ENCODE results near the gene TFEB. TPM values are rescaled to one million over a fixed set of nuclear protein-coding genes. Genes with fewer than 3 reads are reported as not detected.
A peak's percentile ranks its signal among the peaks of the same experiment; 100 is the strongest.

The TFEB gene
- total and polyA plus RNA-seq, 10 of the 15 experiments (the other 5 are each of a cell fraction or from before 2014, with no cell fraction given), result 0.84 to 108 (median 60.8) TPM

GRCh38 chr6:41682056-41682477 lies 53.3 kb downstream of the TFEB start (continued):
- TF ChIP-seq EGR1 (IDR thresholded peaks at IDR 0.05; ENCODE audit: borderline replicate concordance in 1 of 2, low read depth in 2 of 2, low read length in 2 of 2) (no peak), ZNF592 (IDR thresholded peaks at IDR 0.05) (no peak), POLR2AphosphoS2 (IDR thresholded peaks at IDR 0.05; ENCODE audit: low read depth, low read length) (peak; percentile 38; the same call in 1 of the 2 replicates), NFYB (IDR thresholded peaks at IDR 0.05; ENCODE audit: insufficient read depth, low read depth, low read length) (no peak), E2F4 (IDR thresholded peaks at IDR 0.05; ENCODE audit: low read depth, low read length) (no peak), USF1 (IDR thresholded peaks at IDR 0.05; ENCODE audit: borderline replicate concordance, extremely low read length, insufficient read depth, low read depth, low read length) (no peak), NFYA (IDR thresholded peaks at IDR 0.05; ENCODE audit: borderline replicate concordance, low read depth, low read length) (no peak), BACH1 (IDR thresholded peaks at IDR 0.05; ENCODE audit: borderline replicate concordance) (no peak), PRDM15 (CRISPR knock-in tag; IDR thresholded peaks at IDR 0.05) (no peak), CEBPB (IDR thresholded peaks at IDR 0.05; ENCODE audit: borderline replicate concordance in 1 of 2, low read depth in 2 of 2, low read length in 2 of 2) (no peak), MAX (IDR thresholded peaks at IDR 0.05; ENCODE audit: low read depth, low read length) (no peak), SREBF2 (IDR thresholded peaks at IDR 0.05; ENCODE audit: low read length) (no peak), IRF4 (IDR thresholded peaks at IDR 0.05; ENCODE audit: low read depth, low read length) (no peak), ZNF217 (IDR thresholded peaks at IDR 0.05) (no peak), TCF3 (IDR thresholded peaks at IDR 0.05; ENCODE audit: borderline replicate concordance, insufficient read depth, low read depth, low read length) (peak; percentile 56; the same call in 1 of the 2 replicates), DPF2 (IDR thresholded peaks at IDR 0.05) (no peak)

Measured in GM12878 (cell line).